Amniotic epithelial cell (primary cell): Measurements from ENCODE around the gene IER5L.
"Not testable (repeated sequence)": the region's sequence is repeated elsewhere in the genome, so short reads cannot be mapped to it uniquely, and the experiment has no call there.

Source experiments
- DNase-seq: peaks from one replicate; pipeline ENCODE4 v3.0.0-alpha.2; 2010; ENCODE audit warnings: low read depth

The IER5L gene

GRCh38 chr9:129138476-129139232, 39.4 kb downstream of the IER5L start:
- no peak for DNase-seq

- no peak for DNase-seq
Observed at GRCh38 chr9:129138144-129138462, 40.0 kb downstream of the IER5L start.

- DNase-seq, result no peak
Observed at GRCh38 chr9:129137292-129138143, 40.5 kb downstream of the IER5L start.

- no peak for DNase-seq
Observed at GRCh38 chr9:129136446-129137035, 41.5 kb downstream of the IER5L start.

- no peak for DNase-seq
Observed at GRCh38 chr9:129135476-129135875, 42.6 kb downstream of the IER5L start.

- DNase-seq, result no peak
Observed at GRCh38 chr9:129133082-129133481, 45.0 kb downstream of the IER5L start.

- peak; percentile 45 for DNase-seq
Observed at GRCh38 chr9:129131300-129132145, 46.5 kb downstream of the IER5L start.

- DNase-seq, result no peak
Observed at GRCh38 chr9:129130791-129131190, 47.3 kb downstream of the IER5L start.

- not testable (repeated sequence) for DNase-seq
Observed at GRCh38 chr9:129130271-129130670, 47.8 kb downstream of the IER5L start.

- DNase-seq, result no peak
Observed at GRCh38 chr9:129128689-129129088, 49.4 kb downstream of the IER5L start.

- DNase-seq, result no peak
Observed at GRCh38 chr9:129126749-129127618, 51.1 kb downstream of the IER5L start.
